ENCODE measurements around the gene DENND2D. TPM values are rescaled to one million over a fixed set of nuclear protein-coding genes. Genes with fewer than 3 reads are reported as not detected.

DENND2D gene
- total RNA-seq, 1 donor from 2014 or later, result not detected

DNA sequence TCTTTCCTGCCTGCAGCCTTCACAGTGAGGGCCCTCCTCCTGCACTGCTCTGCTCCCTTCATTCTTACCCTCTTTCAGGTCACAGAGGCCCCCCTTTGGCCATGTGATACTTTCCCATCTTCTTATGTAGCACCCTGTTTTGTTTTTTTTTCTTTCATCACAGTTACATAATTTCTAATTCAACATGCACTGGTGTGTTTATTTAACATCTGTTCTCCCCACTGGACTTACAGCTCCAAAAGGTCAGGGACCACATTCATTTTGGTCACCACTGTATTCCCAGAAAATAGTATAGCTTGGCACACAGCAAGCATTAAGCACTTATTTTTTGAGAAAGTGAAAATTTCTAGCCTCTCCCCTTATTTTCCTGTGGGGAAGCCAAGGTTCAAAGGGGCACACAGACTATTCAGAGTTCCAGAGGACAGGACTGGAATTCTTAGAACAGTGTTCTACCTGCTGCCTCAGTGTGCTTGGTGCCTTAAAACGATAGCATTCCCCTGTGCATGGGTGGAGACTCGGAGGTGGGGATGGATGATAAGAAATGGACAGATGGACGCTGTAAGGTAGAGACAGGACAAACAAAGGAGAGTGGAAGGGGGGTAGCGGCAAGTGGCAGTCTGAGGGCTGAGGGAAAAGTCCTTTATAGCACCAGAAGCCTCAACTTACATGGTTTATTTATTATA lies 5.3 kb downstream of the DENND2D start:
- Mint-ChIP-seq H3K36me3 (ENCODE audit: unreplicated experiment) (no peaks in the 10 kb centered on the region), H3K4me1 (ENCODE audit: low read depth, unreplicated experiment) (peaks cover 7% of the 10 kb centered on the region), H3K9me3 (ENCODE audit: unreplicated experiment) (peaks cover 3% of the 10 kb centered on the region), H3K27ac (ENCODE audit: unreplicated experiment) (peak overlapping the region; percentile 12), H3K27me3 (ENCODE audit: unreplicated experiment) (peaks cover 5% of the 10 kb centered on the region), H3K4me3 (ENCODE audit: unreplicated experiment) (no peak overlapping the region)
- no peak for DNase-seq
- TF ChIP-seq, protein P1, sequence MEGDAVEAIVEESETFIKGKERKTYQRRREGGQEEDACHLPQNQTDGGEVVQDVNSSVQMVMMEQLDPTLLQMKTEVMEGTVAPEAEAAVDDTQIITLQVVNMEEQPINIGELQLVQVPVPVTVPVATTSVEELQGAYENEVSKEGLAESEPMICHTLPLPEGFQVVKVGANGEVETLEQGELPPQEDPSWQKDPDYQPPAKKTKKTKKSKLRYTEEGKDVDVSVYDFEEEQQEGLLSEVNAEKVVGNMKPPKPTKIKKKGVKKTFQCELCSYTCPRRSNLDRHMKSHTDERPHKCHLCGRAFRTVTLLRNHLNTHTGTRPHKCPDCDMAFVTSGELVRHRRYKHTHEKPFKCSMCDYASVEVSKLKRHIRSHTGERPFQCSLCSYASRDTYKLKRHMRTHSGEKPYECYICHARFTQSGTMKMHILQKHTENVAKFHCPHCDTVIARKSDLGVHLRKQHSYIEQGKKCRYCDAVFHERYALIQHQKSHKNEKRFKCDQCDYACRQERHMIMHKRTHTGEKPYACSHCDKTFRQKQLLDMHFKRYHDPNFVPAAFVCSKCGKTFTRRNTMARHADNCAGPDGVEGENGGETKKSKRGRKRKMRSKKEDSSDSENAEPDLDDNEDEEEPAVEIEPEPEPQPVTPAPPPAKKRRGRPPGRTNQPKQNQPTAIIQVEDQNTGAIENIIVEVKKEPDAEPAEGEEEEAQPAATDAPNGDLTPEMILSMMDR (IDR thresholded peaks at IDR 0.05; ENCODE audit: partially characterized antibody, unreplicated experiment), result no peak

DNA sequence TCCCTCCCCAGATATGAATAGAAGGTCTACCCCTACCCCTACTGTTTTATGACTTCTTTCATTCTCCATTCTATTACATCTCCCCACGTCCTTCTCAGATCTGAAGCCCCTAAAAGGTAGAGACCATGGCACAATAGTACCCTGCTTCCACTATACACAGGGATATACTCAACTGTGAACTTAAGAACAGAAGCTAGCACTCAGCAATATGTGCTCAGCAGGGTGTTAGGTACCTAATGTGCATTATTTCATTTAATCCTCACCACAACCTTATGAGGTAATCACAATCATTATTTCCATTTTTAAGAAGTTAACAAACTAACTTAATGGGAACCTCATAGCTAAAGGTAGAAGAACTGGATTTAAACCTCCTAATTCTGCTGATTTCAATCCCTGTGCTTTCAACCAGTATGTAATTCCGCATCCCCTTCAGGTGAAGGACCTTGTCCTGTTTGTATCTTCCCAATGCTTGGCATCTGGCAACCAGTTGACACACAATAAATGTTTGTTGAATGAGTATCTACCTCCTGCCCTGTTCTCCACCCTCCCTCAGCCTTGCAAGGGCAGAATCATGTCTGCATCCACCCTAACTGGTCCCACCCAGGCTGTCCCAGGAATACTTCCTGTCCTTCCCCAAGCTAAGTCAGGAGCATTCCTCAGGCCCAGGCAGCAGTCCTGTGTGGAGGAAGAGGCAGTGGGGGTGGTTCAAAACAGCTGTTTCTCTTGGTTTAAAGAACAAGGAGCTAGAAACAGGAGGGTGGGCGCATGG lies 6.5 kb downstream of the DENND2D start:
- no peak overlapping the region for H3K27ac Mint-ChIP-seq (ENCODE audit: unreplicated experiment)
- TF ChIP-seq, protein P1 (IDR thresholded peaks at IDR 0.05; ENCODE audit: partially characterized antibody, unreplicated experiment), result no peak
- H3K9me3 Mint-ChIP-seq (ENCODE audit: unreplicated experiment), result peaks cover 2% of the 10 kb centered on the region
- H3K4me1 Mint-ChIP-seq (ENCODE audit: low read depth, unreplicated experiment), result peaks cover 7% of the 10 kb centered on the region
- H3K27me3 Mint-ChIP-seq (ENCODE audit: unreplicated experiment), result peaks cover 5% of the 10 kb centered on the region
- no peak overlapping the region for H3K4me3 Mint-ChIP-seq (ENCODE audit: unreplicated experiment)
- peaks cover 1% of the 10 kb centered on the region for H3K36me3 Mint-ChIP-seq (ENCODE audit: unreplicated experiment)
- DNase-seq, result no peak

DNA sequence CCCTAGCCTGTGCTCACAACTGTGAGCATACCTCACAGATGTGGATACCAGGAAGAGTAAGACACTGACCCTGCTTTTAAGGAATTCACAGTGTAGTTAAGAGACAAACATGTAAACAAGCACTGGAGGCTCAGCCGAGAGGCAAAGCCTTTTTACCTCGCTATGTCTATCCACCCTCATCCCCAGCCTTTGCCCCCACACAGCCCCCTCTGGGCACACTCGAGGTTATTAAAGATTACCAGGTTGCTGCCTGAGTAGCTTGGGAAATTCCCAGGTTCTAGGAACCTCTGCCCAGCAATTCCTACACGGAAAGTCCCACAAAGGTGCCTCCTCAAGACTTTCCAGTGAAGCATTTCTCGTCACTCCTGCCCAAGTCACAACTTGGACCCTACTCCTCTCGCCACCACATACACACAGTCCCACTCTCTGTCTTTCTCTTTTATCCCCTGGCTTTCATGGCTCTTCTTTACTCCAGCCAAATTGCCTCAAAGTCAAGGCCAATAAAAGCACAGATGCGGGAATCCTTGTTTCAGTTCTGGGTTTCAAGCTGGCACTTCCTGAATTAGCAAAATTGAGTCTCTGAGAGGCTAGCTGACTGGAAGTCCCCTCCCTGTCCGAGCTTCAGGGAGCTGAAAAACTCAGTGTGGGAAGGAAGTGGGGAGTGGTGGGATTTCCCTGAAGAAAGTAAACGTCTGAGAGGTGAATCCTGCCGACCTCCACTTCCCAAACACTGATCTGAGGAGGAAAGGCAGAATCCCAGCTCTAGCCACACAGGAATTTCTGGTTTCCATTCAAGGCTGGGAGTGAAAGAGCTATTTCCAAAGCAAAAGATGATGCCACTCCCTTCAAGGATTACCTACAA lies 7.6 kb downstream of the DENND2D start:
- H3K9me3 Mint-ChIP-seq (ENCODE audit: unreplicated experiment), result no peaks in the 10 kb centered on the region
- peaks cover 7% of the 10 kb centered on the region for H3K27me3 Mint-ChIP-seq (ENCODE audit: unreplicated experiment)
- H3K4me3 Mint-ChIP-seq (ENCODE audit: unreplicated experiment), result no peak overlapping the region
- peaks cover 7% of the 10 kb centered on the region for H3K4me1 Mint-ChIP-seq (ENCODE audit: low read depth, unreplicated experiment)
- H3K27ac Mint-ChIP-seq (ENCODE audit: unreplicated experiment), result no peak overlapping the region
- H3K36me3 Mint-ChIP-seq (ENCODE audit: unreplicated experiment), result peaks cover 8% of the 10 kb centered on the region
- no peak for DNase-seq
- TF ChIP-seq, protein P1 (IDR thresholded peaks at IDR 0.05; ENCODE audit: partially characterized antibody, unreplicated experiment), result no peak

DNA sequence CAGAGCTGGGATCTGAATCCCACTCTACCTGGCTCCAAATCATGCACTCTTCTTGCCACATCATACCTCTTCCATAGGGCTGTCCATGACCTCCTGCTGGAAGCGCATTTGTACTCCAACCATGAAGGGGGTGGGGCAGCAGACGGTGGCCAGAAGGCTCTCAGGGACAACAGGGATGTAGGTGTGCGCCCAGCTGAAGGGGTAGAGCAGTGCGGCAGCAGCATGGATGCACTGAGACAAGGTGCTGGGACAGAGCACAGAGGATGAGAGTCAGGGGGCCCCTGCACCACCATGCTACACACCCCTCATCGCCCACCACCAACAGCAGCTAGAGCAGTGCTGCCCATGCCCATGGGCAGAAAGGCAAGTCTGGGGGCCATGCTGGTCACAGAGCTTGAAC lies 8.4 kb downstream of the DENND2D start:
- Mint-ChIP-seq H3K9me3 (ENCODE audit: unreplicated experiment) (no peaks in the 10 kb centered on the region), H3K27me3 (ENCODE audit: unreplicated experiment) (peaks cover 3% of the 10 kb centered on the region), H3K36me3 (ENCODE audit: unreplicated experiment) (peaks cover 8% of the 10 kb centered on the region), H3K27ac (ENCODE audit: unreplicated experiment) (no peak overlapping the region), H3K4me3 (ENCODE audit: unreplicated experiment) (no peak overlapping the region), H3K4me1 (ENCODE audit: low read depth, unreplicated experiment) (peaks cover 7% of the 10 kb centered on the region)
- TF ChIP-seq, protein P1 (IDR thresholded peaks at IDR 0.05; ENCODE audit: partially characterized antibody, unreplicated experiment), result no peak
- DNase-seq, result no peak

Data from glutamatergic neuron (in vitro differentiated cells).